Retinal pigment epithelial cell (primary cell): ENCODE measurements around the gene ABCG5.

Source experiments
- DNase-seq: peaks from one replicate; pipeline ENCODE4 v3.0.0-alpha.2; 2010; ENCODE audit warnings: low read depth
- H3K4me3 ChIP-seq: 2 replicates; pipeline ENCODE4 v1.5.1; 2011; ENCODE audit warnings: mild to moderate bottlenecking, low read length, control low read depth, moderate library complexity
- TF ChIP-seq, protein P1 (sequence below): conservative IDR thresholded peaks from 2 replicates; pipeline ENCODE4 v1.5.1; 2011; ENCODE audit warnings: low read depth, low read length, control low read depth, inconsistent platforms

The ABCG5 gene

DNA sequence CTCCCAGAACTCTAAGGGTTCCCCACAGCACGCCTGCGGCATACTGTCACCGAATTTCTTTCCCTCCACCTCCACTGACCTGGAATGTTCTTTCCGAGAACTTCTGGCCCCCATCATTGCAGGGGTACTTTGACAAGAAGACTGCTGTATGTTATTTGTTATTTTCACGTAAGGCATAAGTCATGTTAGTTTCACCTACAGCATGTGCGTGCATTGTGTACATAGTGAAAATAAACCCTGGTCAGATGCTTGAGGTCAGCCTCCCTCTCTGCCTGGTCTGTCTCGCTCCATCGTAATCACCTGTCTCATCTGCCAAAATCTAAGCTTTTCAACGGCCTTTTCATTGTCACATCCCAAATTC is 4.2 kb upstream of the ABCG5 start:
- TF ChIP-seq, protein P1, sequence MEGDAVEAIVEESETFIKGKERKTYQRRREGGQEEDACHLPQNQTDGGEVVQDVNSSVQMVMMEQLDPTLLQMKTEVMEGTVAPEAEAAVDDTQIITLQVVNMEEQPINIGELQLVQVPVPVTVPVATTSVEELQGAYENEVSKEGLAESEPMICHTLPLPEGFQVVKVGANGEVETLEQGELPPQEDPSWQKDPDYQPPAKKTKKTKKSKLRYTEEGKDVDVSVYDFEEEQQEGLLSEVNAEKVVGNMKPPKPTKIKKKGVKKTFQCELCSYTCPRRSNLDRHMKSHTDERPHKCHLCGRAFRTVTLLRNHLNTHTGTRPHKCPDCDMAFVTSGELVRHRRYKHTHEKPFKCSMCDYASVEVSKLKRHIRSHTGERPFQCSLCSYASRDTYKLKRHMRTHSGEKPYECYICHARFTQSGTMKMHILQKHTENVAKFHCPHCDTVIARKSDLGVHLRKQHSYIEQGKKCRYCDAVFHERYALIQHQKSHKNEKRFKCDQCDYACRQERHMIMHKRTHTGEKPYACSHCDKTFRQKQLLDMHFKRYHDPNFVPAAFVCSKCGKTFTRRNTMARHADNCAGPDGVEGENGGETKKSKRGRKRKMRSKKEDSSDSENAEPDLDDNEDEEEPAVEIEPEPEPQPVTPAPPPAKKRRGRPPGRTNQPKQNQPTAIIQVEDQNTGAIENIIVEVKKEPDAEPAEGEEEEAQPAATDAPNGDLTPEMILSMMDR, result no peak
- DNase-seq, result no peak
- H3K4me3 ChIP-seq, result no peak overlapping the region

DNA sequence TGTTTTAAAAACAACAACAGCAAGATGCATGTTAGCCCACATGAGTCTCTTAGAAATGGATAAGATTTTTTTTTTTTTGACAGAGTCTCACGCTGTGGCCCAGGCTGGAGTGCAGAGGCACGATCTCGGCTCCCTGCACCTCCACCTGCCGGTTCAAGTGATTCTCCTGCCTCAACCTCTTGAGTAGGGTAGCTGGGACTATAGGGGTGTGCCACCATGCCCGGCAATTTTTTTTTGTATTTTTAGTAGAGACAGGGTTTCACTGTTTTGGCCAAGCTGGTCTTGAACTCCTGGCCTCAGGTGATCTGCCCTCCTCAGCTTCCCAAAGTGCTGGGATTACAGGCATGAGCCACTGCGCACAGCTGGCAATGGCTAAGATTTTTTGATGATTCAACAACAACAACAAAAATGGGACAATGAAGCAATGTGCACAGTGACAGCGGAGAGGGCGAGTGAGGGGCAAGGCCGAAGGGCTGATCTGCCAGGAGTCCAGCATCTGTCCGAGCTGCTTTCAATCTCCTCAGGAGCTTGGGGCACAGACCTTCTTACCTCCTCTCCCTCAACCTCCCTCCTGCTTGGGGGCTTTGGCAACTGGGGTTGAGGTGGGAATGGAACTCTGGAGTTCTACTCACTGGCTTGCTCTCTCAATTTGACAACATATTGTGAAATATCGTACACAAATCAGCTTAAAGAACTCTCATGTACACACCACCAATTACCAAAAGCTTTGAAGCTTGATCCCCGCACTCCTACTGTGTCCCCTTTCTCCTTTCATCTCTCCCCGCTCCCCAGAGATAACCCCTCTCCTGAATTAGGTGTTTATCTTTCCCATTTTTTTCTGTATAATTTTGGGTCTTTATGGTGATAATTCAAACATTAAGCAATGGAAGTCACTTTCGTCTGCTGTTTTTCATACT is 3.6 kb upstream of the ABCG5 start:
- no peak overlapping the region for H3K4me3 ChIP-seq
- no peak for DNase-seq
- TF ChIP-seq, protein P1, result no peak

DNA sequence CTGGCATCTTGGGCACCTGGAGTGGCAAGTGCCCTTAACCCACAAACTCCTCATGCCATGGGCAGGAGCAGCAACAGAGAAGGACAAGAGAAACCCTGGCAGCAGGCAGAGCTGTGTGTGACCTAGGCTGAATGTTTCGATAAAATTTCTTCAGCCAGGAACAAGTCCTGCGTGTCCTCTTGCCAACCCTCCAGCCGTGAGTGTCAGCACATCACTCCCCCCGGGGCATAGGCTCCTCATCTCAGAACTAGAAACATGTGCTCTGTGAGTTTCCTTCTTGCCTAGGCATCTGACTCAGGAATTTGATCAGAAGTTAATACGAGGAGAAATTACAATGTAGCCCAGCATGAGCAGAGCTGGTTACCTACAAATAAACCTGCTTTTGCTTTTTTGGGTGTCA is 2.3 kb upstream of the ABCG5 start:
- no peak overlapping the region for H3K4me3 ChIP-seq
- DNase-seq, result no peak
- TF ChIP-seq, protein P1, result no peak

DNA sequence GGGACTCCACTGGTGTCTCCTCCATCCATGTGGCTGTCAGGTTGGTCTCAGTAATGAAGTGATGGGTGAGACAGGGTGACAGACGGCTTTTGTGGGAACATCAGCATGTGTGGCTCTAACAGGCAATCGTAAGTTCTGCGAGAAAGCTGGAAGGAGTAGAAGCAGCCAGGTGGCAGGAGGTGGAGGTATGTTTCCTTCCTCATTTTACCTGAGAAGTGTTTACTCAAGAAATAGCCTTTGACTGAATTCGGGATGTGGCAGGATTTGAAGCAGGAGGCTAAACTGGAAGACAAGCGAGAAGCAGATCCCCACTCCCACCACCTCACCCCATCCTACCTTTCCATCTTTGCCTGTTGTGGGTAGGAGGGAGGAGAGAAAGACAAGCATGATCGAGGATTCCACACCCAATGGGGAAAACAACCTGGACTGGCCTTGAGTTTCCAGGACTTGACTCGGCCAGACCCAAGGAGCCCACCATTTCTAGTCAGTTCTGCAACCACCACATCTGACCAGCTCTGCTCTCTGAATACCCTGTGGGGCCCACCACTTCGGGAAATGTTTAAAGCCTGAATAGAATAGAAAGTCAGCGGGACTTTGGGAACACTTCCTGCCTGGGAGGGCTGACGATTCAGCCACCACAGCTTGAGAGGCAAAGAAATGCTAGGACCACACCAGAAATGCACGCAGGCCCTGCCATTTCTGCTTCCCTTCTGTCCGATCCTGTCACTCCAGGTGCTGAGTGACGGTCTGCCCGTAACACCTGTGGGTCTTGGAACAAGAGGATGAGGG is 1.3 kb upstream of the ABCG5 start:
- no peak overlapping the region for H3K4me3 ChIP-seq
- TF ChIP-seq, protein P1, result no peak
- DNase-seq, result no peak

DNA sequence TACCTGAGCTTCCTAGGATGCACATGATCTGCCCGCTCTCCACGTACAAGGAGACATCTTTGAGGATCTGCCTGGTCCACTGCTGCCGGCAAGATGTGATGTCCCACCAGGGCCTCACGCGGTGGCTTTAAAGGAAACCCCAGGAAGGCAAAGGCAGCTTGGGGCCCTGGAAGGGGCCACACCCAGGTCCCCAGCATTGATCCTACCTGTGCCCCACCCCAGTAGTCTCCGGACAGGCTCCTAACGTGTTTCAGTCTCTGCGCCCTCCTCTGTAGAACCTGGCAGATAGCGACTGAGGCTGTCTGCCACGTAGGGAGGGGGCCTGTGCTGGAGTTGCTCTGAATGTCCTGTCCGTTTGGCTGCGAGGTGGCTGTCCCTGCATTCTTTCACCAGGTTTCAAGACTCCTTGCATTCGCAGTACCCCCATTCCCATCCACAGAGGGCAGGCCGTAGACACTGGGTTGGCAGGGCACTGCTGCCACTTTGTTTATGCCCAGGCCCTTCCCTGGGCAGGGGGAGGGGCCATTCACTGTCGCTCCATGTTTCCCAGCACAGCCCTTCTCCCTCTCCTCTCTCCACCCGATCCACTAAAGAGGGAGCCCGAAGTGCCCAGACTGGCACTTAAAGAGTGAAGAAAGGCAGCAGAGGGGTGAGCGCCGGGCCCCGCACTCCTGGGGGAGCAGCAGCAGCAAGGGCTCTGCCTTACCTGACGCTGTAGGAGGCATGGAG is 644 bp downstream of the ABCG5 start:
- no peak overlapping the region for H3K4me3 ChIP-seq
- TF ChIP-seq, protein P1, result no peak
- no peak for DNase-seq

DNA sequence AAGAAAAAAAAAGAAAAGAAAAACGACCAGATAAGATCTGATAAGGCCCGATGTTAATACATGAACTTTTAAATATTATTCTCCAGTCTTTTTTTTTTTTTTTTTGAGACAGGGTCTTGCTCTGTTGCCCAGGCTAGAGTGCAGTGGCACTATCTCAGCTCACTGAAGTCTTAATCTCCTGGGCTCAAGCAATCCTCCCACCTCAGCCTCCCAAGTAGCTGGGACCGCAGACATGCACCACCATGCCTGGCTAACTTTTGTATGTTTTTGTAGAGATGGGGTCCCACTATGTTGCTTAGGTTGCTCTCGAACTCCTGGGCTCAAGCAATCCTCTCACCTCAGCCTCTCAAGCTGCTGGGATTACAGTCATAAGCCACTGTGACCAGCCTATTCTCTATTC is 1.6 kb downstream of the ABCG5 start:
- no peak for DNase-seq
- no peak overlapping the region for H3K4me3 ChIP-seq
- TF ChIP-seq, protein P1, result no peak
